ENCODE measurements around the gene PTPRT. TPM values are rescaled to one million over a fixed set of nuclear protein-coding genes. Genes with fewer than 3 reads are reported as not detected.

PTPRT gene
- total RNA-seq, 2 donors from 2014 or later = 0.11 to 0.35 TPM

DNA sequence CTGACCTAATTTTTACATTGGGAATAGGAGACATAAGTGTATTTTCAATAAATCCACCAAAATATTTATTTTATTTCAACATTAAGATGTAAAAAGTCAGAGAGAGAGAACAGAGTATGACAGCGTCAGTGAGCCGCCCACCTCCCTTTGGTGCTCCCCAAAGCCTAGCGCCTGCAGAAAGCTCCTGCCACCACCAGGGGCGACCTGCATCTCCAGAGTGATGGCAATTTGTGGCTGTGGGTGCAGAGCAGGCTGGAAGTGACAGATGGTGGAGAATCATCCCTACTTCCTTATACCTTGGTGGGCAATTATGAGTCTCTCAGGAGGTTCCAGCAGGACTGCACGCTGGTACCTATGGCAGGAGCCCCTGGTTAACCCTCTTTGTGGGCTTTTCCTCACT lies 87.3 kb downstream of the PTPRT start:
- no peak overlapping the region for H3K4me3 ChIP-seq
- H3K36me3 ChIP-seq = no peaks in the 10 kb centered on the region
- no peak overlapping the region for H3K27ac ChIP-seq
- TF ChIP-seq CTCF (IDR thresholded peaks at IDR 0.05) = no peak
- H3K9me3 ChIP-seq = no peaks in the 10 kb centered on the region
- DNase-seq (ENCODE audit: low spot score) = no peak
- no peaks in the 10 kb centered on the region for H3K27me3 ChIP-seq
- H3K4me1 ChIP-seq = no peaks in the 10 kb centered on the region

DNA sequence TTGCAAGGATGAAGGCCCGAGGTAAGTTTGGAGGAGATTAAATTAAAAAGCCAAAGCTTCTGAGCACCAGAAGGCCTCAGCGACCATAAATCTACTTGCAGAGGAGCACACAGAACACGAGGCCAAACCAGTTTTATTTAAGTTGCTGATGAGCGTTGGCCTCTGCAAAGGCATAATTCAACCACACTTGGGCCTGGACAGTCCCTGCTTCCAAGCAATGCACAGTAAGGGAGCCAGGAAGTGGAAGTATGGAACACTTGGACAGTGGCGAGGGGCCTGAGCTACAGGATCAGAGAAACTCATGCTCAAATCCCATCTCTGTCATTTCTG lies 92.8 kb downstream of the PTPRT start:
- no peak for TF ChIP-seq CTCF (IDR thresholded peaks at IDR 0.05)
- no peaks in the 10 kb centered on the region for H3K4me1 ChIP-seq
- H3K4me3 ChIP-seq = no peak overlapping the region
- H3K9me3 ChIP-seq = no peaks in the 10 kb centered on the region
- H3K27ac ChIP-seq = no peak overlapping the region
- no peak for DNase-seq (ENCODE audit: low spot score)
- no peaks in the 10 kb centered on the region for H3K36me3 ChIP-seq
- no peaks in the 10 kb centered on the region for H3K27me3 ChIP-seq

DNA sequence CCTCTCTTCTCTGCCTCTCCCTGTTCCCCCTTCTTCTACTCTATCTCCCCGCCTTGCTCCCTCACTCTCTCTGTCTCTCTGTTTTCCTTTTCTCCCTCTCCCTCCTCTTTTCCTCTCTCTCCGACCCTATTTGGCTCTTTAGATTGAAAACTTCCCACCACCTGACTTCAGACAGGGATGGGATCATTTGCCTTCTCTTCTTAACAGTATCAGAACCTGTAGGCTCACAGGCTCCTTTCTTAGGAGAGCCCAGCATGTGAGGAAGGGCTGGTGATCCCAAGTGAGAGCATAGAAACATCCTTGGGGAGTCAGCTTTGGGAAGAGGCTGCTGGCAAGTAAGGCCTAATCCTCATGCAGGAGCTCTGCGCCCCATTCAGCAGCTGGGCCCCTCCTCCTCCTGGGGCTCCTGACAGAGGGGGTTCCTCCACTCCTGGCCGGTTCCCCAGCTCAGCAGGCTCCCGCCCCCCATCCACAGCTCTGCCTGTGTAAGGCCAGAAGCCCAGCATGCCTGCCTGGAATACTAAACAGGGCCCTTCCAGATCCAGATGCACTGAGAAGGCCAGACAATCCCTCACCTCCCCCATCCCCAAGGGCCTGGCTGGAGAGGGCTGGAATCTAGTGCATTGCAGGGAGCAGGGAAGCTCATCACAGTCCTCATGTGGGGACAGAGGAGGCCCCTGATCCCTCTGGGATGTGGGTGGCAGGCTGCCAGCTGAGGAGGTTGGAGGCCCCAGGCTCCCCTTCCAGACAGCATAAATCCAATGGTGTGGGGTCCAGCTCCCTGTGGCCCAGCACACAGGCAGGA lies 93.4 kb downstream of the PTPRT start:
- no peaks in the 10 kb centered on the region for H3K27me3 ChIP-seq
- no peak overlapping the region for H3K4me3 ChIP-seq
- H3K36me3 ChIP-seq = no peaks in the 10 kb centered on the region
- no peaks in the 10 kb centered on the region for H3K4me1 ChIP-seq
- DNase-seq (ENCODE audit: low spot score) = no peak
- no peak for TF ChIP-seq CTCF (IDR thresholded peaks at IDR 0.05)
- no peak overlapping the region for H3K27ac ChIP-seq
- H3K9me3 ChIP-seq = no peaks in the 10 kb centered on the region

DNA sequence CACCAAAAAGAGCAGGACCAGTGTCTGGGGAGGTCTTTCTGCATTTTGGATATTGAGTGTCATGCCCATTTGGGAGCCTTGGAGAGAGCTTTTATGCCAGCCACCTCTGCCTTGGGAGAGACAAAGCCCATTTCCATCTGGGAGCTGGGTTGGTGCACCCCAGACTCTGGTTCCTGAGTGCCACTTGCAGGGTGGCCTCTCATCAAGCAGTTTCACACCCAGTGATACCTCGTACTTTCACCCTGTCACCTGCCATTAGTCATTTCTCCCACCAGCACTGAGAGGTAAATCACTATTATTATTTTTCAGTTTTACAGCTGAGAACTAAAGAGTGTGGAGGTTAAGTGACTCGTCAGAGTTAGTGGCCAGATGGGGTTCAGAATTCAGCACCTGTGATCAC lies 94.7 kb downstream of the PTPRT start:
- H3K36me3 ChIP-seq = no peaks in the 10 kb centered on the region
- no peak for DNase-seq (ENCODE audit: low spot score)
- no peaks in the 10 kb centered on the region for H3K4me1 ChIP-seq
- H3K4me3 ChIP-seq = no peak overlapping the region
- H3K27ac ChIP-seq = no peak overlapping the region
- TF ChIP-seq CTCF (IDR thresholded peaks at IDR 0.05) = no peak
- no peaks in the 10 kb centered on the region for H3K27me3 ChIP-seq
- H3K9me3 ChIP-seq = no peaks in the 10 kb centered on the region

- no peak for TF ChIP-seq CTCF (IDR thresholded peaks at IDR 0.05)
- no peak for DNase-seq (ENCODE audit: low spot score)
Observed at GRCh38 chr20:43092386-43093088, 97.2 kb downstream of the PTPRT start.

More at GRCh38 chr20:43092386-43093088, 97.2 kb downstream of the PTPRT start:
- H3K9me3 ChIP-seq = no peaks in the 10 kb centered on the region
- no peak overlapping the region for H3K27ac ChIP-seq
- no peaks in the 10 kb centered on the region for H3K27me3 ChIP-seq
- no peaks in the 10 kb centered on the region for H3K4me1 ChIP-seq
- no peaks in the 10 kb centered on the region for H3K36me3 ChIP-seq
- no peak overlapping the region for H3K4me3 ChIP-seq
